Calu3 (cell line): ENCODE results near the gene HIC1. TPM values are rescaled to one million over a fixed set of nuclear protein-coding genes. Genes with fewer than 3 reads are reported as not detected.

Source experiments
- BruUV-seq: library from RNA; stranded (reverse); fragments of 400-500 nt; replicated peaks from 2 replicates; lab custom pipeline; 2021; lab: Mats Ljungman, UMichigan
- CTCF ChIA-PET: fragments of 300-600 bp; sonication (Branson Sonifier 250); formaldehyde crosslinking; loops from one replicate; lab custom pipeline; 2022; ENCODE audit warnings: antibody characterized with exemption; lab: Charles Lee
- DNase-seq: peaks from one replicate; pipeline ENCODE4 v3.0.0; 2022
- H3K27ac Mint-ChIP-seq: one replicate; pipeline ENCODE4 v1.8.0; 2022; ENCODE audit warnings: mixed read lengths; ENCODE audit not compliant: unreplicated experiment
- H3K27me3 Mint-ChIP-seq: one replicate; pipeline ENCODE4 v1.8.0; 2022; ENCODE audit warnings: mixed read lengths; ENCODE audit not compliant: unreplicated experiment
- H3K36me3 Mint-ChIP-seq: one replicate; pipeline ENCODE4 v1.8.0; 2022; ENCODE audit warnings: mild to moderate bottlenecking, moderate library complexity, mixed read lengths; ENCODE audit not compliant: insufficient read depth, unreplicated experiment
- H3K4me1 Mint-ChIP-seq: one replicate; pipeline ENCODE4 v1.8.0; 2022; ENCODE audit warnings: mild to moderate bottlenecking, low read depth, mixed read lengths; ENCODE audit not compliant: unreplicated experiment
- H3K4me3 Mint-ChIP-seq: one replicate; pipeline ENCODE4 v1.8.0; 2022; ENCODE audit warnings: mild to moderate bottlenecking, low read depth, moderate library complexity, mixed read lengths; ENCODE audit not compliant: unreplicated experiment
- H3K9me3 Mint-ChIP-seq: one replicate; pipeline ENCODE4 v1.8.0; 2022; ENCODE audit warnings: low read depth, mixed read lengths; ENCODE audit not compliant: unreplicated experiment
- CTCF ChIP-seq: fragments of 200-600 bp; IDR thresholded peaks from one replicate; pipeline ENCODE4 v1.8.0; 2022; ENCODE audit warnings: antibody characterized with exemption; ENCODE audit not compliant: unreplicated experiment
- intact Hi-C: fragments of 100-400 bp; cut with micrococcal nuclease; formaldehyde crosslinking; loops from one replicate; pipeline ENCODE4 v1.10.0; 2022; ENCODE audit not compliant: unreplicated experiment
- total RNA-seq: library from RNA; stranded (reverse); gene quantifications from 2 replicates; pipeline ENCODE4 v1.2.3, GENCODE V29; 2022

Gene HIC1
- total RNA-seq, 1 experiment from 2014 or later: 1.2 TPM

DNA sequence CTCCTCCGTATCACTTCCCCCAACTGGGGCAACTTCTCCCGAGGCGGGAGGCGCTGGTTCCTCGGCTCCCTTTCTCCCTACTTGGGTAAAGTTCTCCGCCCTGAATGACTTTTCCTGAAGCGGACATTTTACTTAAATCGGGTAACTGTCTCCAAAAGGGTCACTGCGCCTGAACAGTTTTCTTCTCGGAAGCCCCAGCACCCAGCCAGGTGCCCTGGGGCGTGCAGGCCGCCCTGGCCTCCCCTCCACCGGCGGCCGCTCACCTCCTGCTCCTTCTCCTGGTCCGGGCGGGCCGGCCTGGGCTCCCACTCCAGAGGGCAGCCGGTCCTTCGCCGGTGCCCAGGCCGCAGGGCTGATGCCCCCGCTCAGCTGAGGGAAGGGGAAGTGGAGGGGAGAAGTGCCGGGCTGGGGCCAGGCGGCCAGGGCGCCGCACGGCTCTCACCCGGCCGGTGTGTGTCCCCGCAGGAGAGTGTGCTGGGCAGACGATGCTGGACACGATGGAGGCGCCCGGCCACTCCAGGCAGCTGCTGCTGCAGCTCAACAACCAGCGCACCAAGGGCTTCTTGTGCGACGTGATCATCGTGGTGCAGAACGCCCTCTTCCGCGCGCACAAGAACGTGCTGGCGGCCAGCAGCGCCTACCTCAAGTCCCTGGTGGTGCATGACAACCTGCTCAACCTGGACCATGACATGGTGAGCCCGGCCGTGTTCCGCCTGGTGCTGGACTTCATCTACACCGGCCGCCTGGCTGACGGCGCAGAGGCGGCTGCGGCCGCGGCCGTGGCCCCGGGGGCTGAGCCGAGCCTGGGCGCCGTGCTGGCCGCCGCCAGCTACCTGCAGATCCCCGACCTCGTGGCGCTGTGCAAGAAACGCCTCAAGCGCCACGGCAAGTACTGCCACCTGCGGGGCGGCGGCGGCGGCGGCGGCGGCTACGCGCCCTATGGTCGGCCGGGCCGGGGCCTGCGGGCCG is 1.6 kb downstream of the HIC1 start:
- no TSS peak for BruUV-seq
- intact Hi-C loops: no loop called here
- Mint-ChIP-seq H3K4me3 (no peak overlapping the region), H3K4me1 (peaks cover 8% of the 10 kb centered on the region), H3K9me3 (no peaks in the 10 kb centered on the region), H3K27ac (no peak overlapping the region), H3K27me3 (peaks cover 25% of the 10 kb centered on the region), H3K36me3 (peaks cover 5% of the 10 kb centered on the region)
- no peak for TF ChIP-seq CTCF
- no peak for DNase-seq
- CTCF ChIA-PET: interaction anchor here (2.6 kb wide), 1 partner anchor 188 kb away, joined by 22 read pairs; no protein-coding TSS in a partner anchor

- CTCF ChIA-PET: no interaction called here
- no peak overlapping the region for H3K27ac Mint-ChIP-seq
- H3K4me3 Mint-ChIP-seq: no peak overlapping the region
- peaks cover 5% of the 10 kb centered on the region for H3K36me3 Mint-ChIP-seq
- H3K4me1 Mint-ChIP-seq: peaks cover under 1% of the 10 kb centered on the region
- no TSS peak for BruUV-seq
- no peak for DNase-seq
- no peaks in the 10 kb centered on the region for H3K9me3 Mint-ChIP-seq
- TF ChIP-seq CTCF: no peak
- peaks cover 17% of the 10 kb centered on the region for H3K27me3 Mint-ChIP-seq
- intact Hi-C loops: no loop called here
Measured at GRCh38 chr17:2057175-2057759, 2.4 kb downstream of the HIC1 start.

DNA sequence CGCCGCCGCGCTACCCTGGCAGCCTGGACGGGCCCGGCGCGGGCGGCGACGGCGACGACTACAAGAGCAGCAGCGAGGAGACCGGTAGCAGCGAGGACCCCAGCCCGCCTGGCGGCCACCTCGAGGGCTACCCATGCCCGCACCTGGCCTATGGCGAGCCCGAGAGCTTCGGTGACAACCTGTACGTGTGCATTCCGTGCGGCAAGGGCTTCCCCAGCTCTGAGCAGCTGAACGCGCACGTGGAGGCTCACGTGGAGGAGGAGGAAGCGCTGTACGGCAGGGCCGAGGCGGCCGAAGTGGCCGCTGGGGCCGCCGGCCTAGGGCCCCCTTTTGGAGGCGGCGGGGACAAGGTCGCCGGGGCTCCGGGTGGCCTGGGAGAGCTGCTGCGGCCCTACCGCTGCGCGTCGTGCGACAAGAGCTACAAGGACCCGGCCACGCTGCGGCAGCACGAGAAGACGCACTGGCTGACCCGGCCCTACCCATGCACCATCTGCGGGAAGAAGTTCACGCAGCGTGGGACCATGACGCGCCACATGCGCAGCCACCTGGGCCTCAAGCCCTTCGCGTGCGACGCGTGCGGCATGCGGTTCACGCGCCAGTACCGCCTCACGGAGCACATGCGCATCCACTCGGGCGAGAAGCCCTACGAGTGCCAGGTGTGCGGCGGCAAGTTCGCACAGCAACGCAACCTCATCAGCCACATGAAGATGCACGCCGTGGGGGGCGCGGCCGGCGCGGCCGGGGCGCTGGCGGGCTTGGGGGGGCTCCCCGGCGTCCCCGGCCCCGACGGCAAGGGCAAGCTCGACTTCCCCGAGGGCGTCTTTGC is 3.1 kb downstream of the HIC1 start:
- no TSS peak for BruUV-seq
- Mint-ChIP-seq H3K27me3 (peaks cover 10% of the 10 kb centered on the region), H3K4me3 (no peak overlapping the region), H3K27ac (no peak overlapping the region), H3K36me3 (peaks cover 5% of the 10 kb centered on the region), H3K4me1 (no peaks in the 10 kb centered on the region), H3K9me3 (no peaks in the 10 kb centered on the region)
- CTCF ChIA-PET: interaction anchor here (0.5 to 1.7 kb wide), 3 partner anchors 33 to 187 kb away, joined by 3 to 19 read pairs (median 4); no protein-coding TSS in a partner anchor
- no peak for TF ChIP-seq CTCF
- intact Hi-C loops: loop anchor here (1.0 kb wide), 1 partner anchor 186 kb away; no protein-coding TSS in a partner anchor
- DNase-seq: no peak
